ENCODE measurements around the gene NAB1.
A peak's percentile ranks its signal among the peaks of the same experiment; 100 is the strongest.
"Not testable (repeated sequence)": the region's sequence is repeated elsewhere in the genome, so short reads cannot be mapped to it uniquely, and the experiment has no call there.

NAB1 gene, protein sequence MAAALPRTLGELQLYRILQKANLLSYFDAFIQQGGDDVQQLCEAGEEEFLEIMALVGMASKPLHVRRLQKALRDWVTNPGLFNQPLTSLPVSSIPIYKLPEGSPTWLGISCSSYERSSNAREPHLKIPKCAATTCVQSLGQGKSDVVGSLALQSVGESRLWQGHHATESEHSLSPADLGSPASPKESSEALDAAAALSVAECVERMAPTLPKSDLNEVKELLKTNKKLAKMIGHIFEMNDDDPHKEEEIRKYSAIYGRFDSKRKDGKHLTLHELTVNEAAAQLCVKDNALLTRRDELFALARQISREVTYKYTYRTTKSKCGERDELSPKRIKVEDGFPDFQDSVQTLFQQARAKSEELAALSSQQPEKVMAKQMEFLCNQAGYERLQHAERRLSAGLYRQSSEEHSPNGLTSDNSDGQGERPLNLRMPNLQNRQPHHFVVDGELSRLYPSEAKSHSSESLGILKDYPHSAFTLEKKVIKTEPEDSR

DNA sequence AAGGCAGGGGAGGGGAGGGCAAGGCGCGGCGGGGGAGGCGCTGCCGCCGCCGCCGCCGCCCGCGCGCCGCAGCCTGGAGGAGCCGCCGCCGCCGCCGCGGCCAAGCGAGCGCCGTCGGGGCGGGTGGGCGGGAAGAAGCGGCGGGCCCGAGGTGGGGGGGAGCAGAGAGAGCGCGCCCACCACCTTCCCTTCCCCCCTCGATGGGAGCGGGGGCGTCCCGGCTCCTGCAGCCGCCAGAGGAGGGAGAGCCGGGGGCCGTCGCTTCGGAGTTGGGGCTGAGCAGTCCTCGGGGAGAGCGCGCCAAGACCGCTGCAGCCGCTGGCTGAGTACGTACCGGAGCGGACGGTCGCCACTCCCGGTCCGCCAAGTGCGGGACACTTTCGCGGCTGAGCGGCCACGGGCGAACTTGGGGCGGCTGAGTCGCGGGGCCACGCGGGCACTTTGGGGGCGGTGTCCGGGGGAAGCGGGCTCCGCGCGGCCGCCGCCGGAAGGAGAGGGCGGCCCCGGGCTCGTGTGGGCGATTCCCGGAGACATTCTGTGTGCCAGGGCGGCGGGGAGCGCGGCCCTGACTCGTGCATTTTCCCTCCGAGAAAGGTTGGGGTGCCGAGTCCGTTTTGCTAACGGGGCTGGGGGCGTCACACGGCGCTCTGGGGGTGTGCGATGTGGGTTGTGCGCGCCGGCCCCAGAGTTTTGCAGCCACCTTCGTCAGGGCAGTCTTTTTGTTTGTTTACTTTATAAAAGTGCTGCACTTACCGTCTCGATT is at the start of gene NAB1:
Gene NAB1, plus strand, starts transcription at position 49 of the 763 bp plus-strand sequence. CDS start 10,094 bp downstream, outside the sequence.
- peak; percentile 62 for DNase-seq

DNA sequence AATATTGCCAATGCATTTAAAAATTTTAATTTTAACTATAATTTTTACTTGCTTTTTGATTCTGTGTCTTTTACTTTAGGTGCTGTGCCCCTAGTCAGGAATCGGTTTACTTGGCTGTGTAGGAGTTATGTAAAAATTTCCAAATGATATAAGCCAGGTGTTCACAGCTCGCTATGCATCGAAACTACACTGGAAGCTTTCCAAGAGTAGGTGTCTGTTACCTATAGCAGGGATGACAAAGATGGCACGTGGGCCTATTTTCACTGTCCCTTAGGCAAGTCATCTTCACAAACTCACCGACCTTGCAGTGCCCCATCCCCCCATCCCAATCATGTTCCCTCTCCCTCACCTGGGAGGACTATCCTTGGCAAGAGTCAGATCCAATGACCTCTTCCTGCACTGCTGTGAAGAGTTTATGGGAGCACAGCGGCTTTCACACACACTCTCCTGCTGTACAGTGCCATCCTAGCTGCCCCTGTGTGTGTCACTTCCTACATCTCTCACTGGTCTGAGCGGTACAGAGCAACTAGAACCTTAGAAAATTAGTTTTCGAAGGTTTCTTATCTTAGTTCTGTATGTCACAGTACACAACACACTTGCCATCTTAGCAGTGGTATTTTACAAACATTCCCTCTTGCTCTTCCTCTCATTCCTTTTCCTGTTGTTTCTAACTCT is 49.2 kb upstream of the NAB1 start:
- DNase-seq, result no peak

DNA sequence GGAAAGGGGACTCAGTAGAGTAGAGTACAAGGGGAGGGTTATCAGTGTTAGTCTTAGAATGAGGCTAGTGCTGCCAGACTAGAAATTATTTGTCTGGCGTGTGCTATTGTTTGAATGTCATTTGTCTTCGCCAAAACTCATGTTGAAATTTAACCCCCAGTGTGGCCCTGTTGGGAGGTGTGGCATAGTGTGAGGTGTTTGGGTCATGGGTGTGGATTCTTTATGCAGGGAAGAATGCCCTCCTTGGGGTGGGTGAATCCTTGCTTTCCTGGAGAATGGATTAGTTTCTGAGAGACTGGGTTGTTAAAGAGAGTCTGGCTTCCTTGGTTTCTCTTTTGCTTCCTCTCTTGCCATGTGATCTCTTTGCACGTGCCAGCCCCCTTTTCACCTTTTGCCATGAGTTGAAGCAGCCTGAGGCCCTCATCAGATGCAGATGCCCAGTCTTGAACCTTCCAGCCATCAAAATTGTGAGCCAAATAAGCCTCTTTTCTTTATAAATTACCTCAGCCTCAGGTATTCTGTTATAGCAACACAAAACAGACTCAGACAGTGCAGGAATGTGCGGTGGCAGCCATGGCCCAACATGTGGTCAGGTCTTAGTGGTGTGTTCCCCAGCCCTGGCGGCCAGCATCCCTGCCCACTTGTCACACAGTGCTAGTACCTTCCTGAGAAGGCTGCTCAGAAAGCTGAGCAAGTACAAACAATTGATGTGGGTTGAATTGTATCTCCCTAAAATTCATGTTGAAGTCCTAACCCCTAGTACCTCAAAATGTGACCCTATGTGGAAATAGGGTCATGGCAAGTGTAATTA is 48.4 kb upstream of the NAB1 start:
- DNase-seq, result no peak

DNA sequence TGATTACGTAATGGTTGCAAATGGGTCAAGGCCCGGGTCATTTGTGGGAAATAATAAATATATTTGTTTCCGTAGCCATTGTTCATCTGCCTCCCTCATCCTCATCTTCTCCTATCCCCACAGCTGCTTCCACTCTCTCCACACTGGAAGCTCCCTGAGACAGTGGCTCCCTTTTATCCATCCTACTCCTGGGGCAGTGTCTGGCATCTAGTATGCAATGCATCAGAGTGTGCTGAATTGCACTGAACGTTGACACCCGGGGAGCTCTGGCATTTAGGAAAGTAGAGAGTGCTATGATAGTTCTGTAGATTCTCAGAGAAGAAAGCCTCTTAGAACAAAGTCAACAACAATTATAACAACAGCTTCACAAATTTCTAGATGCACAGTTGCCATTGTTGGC is 45.5 kb upstream of the NAB1 start:
- no peak for DNase-seq

DNA sequence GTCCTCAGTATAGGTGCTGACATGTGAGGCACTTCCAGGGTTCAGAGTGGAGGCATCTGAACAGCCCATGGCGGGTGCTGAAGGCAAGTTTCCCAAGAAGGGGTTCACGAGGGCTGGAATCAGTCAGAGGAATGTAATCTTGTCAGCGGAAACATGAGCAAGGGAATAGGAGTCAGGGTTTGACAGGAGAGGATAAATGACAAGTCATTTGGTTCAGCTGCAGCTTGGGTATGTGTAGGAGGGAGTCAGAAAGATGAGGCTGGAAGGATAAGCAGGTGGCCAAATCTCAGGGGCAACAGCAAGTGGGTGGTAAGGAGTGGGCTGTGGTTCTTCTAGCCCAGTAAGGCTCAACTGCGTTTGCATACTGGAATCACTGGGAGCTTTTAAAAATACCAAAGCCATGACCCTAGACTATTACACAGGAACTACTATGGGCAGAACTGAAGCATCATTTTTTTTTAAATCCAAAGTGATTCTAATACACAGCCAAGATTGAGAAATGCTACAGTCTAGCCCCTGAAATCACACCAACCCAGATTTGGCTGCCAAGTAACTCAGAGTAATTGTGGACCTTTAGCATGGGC is 41.8 kb upstream of the NAB1 start:
- no peak for DNase-seq

DNA sequence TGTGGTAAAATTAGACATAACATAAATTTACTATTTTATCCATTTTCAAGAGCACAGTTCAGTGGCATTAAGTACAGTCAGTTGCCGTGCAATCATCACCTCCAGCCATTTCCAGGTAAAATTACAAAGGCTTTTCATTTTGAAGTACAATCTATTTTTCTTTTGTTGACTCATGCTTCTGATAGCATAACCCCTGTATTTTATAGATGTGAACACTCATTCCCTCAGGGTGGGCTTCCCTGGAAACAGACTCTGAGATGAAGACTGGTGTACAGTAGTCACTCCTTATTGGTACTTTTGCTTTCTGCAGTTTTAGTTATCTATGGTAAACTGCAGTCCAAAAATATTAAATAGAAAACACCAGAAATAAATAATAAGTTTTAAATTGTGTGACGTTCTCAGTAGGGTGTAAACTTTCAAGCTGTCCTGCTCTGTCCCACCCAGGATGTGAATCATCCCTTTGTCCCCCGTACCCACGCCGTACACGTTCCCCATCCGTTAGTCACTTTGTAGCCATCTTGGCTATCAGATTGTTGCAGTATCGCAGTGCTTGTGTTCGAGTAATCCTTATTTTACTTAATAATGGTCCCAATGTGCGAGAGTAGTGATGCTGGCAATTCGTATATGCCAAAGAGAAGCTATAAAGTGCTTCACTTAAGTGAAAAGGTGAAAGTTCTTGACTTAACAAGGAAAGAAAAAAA is 41.1 kb upstream of the NAB1 start:
- DNase-seq, result no peak

DNA sequence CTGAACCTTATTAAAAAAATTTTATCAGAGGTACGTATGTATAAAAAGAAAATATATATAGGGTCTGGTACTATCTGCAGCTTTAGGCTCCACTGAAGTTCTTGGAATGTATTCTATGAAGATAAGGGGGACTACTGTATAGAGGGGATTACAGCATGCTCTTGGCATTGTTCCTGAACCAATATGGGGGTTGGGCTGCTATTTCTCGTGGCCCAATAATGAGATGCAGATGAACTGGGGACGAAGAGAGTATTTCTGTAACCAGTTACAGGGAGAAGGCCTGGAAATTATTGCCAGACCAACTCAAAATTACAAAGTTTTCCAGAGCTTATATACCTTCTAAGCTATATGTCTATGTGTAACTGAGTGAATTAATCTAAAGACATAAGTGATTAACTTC is 40.0 kb upstream of the NAB1 start:
- DNase-seq, result not testable (repeated sequence)

DNA sequence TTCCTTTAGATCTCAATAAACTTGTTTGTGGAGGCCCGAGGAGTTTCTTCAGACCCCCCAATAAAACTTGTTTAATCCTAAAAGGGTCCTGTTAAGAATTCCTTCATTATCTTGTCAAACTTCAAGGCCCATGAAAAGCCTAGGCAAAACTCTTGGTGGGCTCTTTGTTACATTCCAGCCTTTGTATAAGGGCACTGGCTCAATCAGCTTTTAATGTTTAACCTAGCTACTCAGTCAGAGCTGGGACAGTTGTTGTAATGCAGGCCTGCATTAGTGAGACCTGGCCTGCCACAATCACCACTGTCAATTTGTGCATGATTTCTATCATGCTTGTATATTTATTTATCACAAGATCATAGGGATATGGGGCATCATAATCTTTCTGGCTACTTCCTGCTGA is 39.5 kb upstream of the NAB1 start:
- not testable (repeated sequence) for DNase-seq

DNA sequence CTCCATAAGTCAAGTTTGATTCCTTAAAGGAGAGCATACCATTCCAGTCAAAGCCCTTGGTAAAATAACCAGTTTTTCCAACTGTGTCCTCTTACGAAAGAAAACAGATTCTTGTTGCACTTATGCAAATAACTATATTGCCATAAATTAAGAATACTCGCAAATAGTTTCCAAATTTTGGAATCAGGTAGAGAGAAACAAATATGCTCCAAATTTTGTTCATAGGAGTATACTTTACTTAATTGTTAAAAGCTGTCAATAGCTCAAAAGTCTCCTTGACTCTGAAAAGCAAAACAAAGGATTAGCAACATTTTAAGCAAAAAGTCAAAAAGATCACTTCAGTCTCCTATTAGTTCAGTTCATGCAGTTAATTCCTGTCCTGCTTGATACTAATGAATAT is 38.4 kb upstream of the NAB1 start:
- DNase-seq, result not testable (repeated sequence)

DNA sequence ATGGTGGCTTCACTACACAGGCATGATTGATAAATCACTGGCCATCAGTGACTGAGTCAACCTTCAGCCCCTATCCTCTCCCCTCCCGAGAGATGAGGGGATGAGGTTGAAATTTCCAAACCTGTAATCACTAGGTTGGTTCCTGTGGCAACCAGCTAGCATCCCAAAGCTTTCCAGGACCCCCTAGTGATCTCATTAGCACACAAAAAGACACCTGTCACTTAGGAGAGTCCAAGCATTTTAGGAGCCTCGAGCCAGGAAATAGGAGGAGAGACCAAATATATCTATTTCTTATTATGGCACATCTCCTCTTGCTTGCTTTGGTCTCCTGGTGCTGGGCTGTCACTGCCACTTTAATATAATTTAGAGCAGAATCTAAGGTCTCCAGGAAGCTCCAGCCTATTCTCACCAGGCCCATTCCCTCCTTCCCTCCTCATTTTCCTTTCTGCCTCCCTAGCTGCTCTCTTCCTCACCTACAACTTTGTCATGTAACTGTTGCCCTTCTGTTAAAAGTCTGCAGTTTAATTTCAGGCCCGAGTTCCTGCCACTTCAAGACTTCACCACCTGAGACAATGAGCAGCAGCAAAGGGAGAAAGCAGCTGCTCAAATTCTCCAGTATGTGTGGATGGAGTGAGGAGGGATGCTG is 33.2 kb upstream of the NAB1 start:
- no peak for DNase-seq

DNA sequence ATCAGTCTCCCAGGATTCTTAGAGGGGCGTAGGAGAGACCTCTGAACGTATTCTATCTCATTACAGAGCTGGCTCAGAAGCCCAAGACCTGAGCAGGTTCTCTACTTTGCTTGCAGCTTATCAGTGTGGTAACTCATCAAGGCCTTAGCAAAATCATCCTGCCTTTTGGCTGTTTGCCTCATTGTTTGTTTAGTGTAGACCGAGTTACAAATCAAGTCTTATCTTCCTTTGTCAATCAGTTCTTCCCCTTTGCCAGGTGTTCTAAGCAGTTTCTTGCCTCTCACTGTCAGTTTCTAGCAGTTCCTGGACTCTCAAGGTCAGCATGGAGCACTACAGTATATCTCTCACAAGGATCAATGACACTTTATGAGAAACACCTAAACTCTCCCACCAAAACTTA is 30.9 kb upstream of the NAB1 start:
- no peak for DNase-seq

DNA sequence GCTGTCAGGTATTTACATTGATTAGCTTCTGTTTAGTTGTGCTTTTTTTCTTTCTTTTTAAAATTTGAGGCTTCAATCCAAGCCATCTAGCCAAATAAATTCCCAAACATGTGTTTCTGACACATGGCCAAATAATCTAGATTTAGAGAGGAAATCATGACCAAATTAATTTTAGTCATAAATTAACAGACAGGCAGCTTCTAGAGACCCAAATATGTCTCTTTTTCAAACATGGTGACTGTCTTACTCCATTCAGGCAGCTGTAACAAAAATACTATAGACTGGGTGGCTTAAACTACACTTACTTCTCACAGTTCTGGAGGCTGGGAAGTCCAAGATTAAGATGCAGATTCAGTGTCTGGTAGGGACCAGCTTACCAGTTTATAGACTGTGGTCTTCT is 23.2 kb upstream of the NAB1 start:
- no peak for DNase-seq

DNA sequence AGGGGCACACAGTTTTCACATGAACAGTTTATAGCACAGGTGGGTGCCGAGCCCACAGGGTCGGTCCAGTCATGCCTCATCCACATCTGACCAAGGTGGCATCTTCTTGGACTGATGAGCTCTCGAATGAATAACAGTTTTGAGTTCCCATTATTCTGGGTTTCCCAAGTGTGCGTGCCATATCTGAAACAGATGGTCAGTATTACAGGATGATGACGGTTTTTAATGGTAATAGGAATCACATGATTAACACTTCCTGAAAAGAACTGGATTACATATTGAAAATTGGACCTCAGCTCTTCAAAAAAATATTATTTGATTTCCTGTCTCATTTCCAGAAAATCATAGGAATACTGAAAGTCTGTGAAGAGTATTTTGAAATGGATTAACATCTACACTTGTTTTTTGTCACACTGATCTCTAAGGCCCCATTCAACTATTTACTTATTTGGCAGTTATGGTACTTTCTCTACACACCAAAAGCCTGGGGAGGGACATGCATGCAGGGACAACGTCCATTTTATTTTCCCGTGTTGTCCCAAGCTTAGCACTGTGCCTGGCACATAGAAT is 22.2 kb upstream of the NAB1 start:
- no peak for DNase-seq

DNA sequence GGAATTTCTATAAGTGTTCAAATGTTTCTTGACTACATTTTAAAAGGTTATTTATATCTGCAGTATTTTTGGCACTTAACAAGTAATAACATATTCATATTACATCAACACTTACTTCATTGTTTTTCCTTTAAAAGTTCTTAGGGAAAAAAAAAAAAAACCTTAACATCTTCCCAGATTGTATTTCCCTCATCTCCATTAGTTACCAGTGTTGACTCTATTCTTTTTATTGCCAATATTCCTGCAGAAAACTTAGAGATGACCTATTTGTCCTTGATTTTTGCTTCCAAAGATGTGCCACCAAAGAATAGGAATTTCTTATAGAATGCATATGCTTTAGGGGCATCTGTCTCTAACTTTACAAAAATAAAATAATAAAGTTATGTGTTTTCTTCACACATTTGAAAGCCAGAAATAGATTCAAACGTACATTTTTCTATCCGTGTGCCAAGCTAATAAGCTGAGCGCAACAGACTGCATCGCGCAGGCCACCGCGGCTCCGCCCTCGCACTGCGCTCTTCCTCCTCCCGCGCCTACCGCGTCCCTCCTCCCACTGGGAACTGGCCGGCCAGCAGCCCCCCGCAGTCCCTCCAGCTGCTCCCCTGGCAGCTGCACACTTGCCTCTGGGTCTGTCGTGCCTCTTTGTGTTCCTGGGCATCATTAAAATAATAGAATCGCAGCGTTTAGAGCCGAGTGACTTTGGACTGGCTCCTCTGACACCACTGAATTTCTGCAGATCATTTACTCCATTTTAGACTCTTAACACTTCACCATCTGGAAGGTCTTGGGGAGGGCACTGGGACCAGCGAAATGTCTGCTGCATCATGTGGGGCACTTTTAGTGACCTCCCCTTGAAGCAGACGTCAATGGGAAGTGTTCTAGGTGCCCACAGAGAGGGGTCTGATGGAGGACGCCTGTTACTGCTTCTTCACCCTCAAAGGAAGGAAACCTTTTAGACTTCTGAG is 21.2 kb upstream of the NAB1 start:
- DNase-seq, result peak; percentile 9

DNA sequence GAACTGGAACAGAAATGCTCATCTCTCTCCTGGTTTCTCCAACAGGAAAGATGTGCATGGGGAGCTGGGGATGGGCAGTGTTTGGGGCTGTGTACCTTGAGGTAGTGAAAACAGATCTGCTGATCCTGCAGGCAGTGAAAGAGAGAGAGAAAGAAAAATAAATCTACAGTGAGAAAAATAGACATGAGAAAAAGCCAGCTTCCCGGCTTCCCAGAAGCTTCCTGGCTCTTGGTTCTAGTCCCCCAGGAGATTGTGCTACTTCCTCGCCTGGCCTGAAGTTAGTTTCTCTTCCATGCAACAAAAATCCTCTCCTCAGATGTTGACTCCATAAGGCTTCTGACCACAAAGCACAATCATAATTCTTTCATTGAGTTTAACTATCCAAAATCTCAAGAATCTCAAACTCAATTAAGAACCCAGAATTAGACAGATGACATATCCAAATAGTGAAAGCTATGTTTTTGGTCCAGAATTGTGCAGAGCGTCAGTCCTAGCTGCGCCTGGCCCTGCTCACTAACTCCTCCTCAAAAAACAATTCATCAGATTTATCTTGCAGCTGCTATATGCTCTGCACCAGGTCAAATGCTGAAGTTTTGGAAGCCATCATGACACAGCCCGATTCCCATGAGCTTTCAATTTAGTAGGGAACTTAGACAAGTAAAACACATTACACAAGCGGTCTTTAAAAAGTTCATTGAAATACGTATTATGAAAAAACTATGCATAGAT is 20.1 kb upstream of the NAB1 start:
- DNase-seq, result no peak

DNA sequence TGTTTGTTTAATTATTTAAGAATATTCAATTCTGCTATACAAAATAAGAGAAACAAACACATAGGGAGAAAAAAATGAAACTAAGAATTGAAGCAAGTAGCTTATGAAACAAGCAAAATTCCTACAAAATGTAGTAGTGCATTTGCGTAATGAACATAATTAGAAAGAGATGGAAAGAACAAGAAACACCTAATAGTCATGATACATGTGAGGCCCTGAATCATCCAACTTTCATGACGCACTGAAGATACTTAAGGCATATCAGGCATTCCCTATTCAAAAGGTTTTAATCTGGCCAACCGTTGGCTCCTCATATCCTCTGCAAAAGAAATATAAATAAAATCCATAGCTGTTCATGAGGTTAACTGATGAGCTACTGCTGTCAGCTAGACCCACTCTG is 14.5 kb upstream of the NAB1 start:
- no peak for DNase-seq

DNA sequence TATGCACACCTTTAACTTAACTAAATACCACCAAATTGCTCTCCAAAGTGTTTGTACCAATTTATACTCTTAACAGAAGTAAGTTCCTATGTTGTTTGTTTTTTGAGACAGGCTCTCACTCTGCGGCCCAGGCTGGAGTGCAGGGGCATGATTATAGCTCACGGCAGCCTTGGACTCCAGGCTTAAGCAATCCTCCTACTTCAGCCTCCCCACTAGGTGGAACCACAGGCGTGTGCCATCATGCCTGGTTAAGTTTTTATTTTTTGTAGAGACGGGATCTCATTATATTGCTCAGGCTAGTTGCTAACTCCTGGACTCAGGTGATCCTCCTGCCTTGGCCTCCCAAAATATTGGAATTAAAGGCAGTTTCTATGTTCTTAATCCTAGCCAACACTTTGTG is 13.1 kb upstream of the NAB1 start:
- DNase-seq, result no peak

DNA sequence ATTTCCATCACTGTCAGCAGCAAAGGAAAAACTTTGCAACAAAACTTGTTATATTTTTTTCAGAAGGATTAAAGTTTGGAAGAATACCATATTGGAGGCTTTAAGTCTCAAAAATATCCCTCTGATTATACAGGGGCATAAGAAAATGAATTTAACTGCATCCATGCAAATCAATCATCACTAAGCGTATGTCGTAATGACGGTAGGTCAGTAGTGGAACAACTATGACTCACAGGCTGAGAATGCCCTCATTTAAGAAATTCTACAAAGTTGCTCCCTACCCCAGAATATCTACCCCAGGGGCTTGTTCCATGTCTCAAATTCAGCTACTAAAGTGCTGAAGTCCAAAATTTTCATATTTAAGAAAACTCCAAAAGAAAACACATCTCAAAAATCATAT is 12.5 kb upstream of the NAB1 start:
- DNase-seq, result no peak

DNA sequence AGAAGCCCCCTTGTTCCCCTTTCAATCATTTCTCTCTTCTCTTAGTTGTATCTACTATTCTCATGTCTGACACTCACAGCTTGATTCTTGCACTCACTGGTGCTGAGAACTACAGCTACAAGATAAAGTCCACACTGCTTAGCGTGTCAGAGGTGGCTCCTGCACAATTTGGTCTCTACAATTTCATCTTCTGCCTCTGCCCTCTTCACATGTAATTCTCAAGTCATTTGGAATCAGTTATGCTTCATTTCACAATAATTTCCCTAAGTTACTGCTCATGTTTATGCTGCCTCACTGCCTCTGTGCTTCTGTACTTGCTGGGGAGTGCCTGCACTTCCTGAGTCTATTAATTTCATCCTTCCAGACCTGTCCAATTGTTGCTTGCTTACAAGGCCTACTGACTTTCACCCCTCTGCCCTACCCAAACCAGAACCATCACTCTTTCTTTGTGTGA is 11.6 kb upstream of the NAB1 start:
- DNase-seq, result no peak

Data from stimulated activated CD4-positive, alpha-beta T cell treated with anti-CD3 and anti-CD28 coated beads, Interleukin-1b, Interleukin-23, amount 100 ng/mL, for 48 hours (primary cell).